Mesothelial cell of epicardium (in vitro differentiated cells): ENCODE data around the gene ACTL6B. TPM values are rescaled to one million over a fixed set of nuclear protein-coding genes. Genes with fewer than 3 reads are reported as not detected.
"Not testable (repeated sequence)": the region's sequence is repeated elsewhere in the genome, so short reads cannot be mapped to it uniquely, and the experiment has no call there.

ENCODE experiments used
- DNase-seq, 2 experiments: peaks; one replicate each; pipeline ENCODE4 v3.0.0; 2021; ENCODE audit warnings: low spot score in 2 of 2; ENCODE audit not compliant: unreplicated experiment in 2 of 2
- H3K27ac Mint-ChIP-seq: 2 replicates; pipeline ENCODE4 v1.8.0; 2021; ENCODE audit warnings: mixed read lengths
- H3K27me3 Mint-ChIP-seq: 2 replicates; pipeline ENCODE4 v1.8.0; 2021; ENCODE audit warnings: low read depth, mixed read lengths
- H3K36me3 Mint-ChIP-seq: 2 replicates; pipeline ENCODE4 v1.8.0; 2021; ENCODE audit warnings: mixed read lengths
- H3K4me1 Mint-ChIP-seq: 2 replicates; pipeline ENCODE4 v1.8.0; 2021; ENCODE audit warnings: mixed read lengths
- H3K4me3 Mint-ChIP-seq: 2 replicates; pipeline ENCODE4 v1.8.0; 2021; ENCODE audit warnings: mild to moderate bottlenecking, moderate library complexity, mixed read lengths
- H3K9me3 Mint-ChIP-seq: 2 replicates; pipeline ENCODE4 v1.8.0; 2021; ENCODE audit warnings: mixed read lengths
- total RNA-seq: library from RNA; stranded (reverse); gene quantifications from 3 replicates; pipeline ENCODE4 v1.2.1, GENCODE V29; 2021
- TF ChIP-seq, protein P1 (sequence below): fragments of 200-600 bp; sonication (generic); IDR thresholded peaks from one replicate; pipeline ENCODE4 v1.5.0; 2021; ENCODE audit warnings: antibody characterized with exemption; ENCODE audit not compliant: unreplicated experiment

The ACTL6B gene
- not detected in 3 replicates for total RNA-seq

GRCh38 chr7:100655908-100656674 lies at the start of gene ACTL6B:
Gene ACTL6B, minus strand, starts transcription at chr7:100656448. Its CDS starts 94 bp downstream, at chr7:100656354.
- no peak within 1 kb of the TSS for H3K4me3 Mint-ChIP-seq
- peaks cover 63% of the 10 kb centered on the region for H3K27me3 Mint-ChIP-seq
- DNase-seq, result peak; percentile 48 to 73
- H3K36me3 Mint-ChIP-seq, result no peaks in the 10 kb centered on the region
- no peaks in the 10 kb centered on the region for H3K4me1 Mint-ChIP-seq
- H3K9me3 Mint-ChIP-seq, result no peaks in the 10 kb centered on the region
- TF ChIP-seq, protein P1, sequence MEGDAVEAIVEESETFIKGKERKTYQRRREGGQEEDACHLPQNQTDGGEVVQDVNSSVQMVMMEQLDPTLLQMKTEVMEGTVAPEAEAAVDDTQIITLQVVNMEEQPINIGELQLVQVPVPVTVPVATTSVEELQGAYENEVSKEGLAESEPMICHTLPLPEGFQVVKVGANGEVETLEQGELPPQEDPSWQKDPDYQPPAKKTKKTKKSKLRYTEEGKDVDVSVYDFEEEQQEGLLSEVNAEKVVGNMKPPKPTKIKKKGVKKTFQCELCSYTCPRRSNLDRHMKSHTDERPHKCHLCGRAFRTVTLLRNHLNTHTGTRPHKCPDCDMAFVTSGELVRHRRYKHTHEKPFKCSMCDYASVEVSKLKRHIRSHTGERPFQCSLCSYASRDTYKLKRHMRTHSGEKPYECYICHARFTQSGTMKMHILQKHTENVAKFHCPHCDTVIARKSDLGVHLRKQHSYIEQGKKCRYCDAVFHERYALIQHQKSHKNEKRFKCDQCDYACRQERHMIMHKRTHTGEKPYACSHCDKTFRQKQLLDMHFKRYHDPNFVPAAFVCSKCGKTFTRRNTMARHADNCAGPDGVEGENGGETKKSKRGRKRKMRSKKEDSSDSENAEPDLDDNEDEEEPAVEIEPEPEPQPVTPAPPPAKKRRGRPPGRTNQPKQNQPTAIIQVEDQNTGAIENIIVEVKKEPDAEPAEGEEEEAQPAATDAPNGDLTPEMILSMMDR, result no peak
- no peak within 1 kb of the TSS for H3K27ac Mint-ChIP-seq

DNA sequence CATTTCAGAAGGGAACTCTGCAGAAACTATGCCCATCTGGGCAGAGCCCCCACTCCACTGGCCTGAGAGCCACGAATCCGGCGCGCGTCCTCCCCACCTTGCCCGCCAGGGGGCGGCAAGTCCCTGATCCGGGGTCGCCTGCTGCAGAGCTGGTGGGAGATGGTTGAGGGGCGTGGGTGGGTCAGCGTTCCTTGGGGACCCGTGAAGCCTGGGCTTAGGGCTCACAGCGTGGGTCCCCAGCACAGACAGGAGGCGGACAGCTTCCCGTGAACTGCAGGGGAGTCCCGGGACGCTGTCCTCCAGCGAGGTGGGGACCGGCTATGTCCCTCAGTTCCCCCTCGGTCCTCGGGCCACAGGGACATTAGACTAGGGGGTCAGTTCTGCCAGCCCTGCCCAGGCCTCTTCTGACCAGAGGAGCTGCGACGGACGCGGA lies 49.1 kb upstream of the ACTL6B start:
- peak; percentile 77 to 95 for DNase-seq
- TF ChIP-seq, protein P1, result peak; percentile 98
- Mint-ChIP-seq H3K4me1 (peaks cover 12% of the 10 kb centered on the region), H3K27me3 (peaks cover 7% of the 10 kb centered on the region), H3K27ac (peak overlapping the region; percentile 96), H3K4me3 (peak overlapping the region; percentile 92), H3K36me3 (no peaks in the 10 kb centered on the region), H3K9me3 (no peaks in the 10 kb centered on the region)

GRCh38 chr7:100701089-100701488 lies 44.8 kb upstream of the ACTL6B start:
- DNase-seq, H3K36me3 Mint-ChIP-seq, H3K27ac Mint-ChIP-seq, H3K9me3 Mint-ChIP-seq, H3K4me1 Mint-ChIP-seq, H3K4me3 Mint-ChIP-seq: not testable (repeated sequence)
- H3K27me3 Mint-ChIP-seq, result peaks cover 15% of the 10 kb centered on the region

DNA sequence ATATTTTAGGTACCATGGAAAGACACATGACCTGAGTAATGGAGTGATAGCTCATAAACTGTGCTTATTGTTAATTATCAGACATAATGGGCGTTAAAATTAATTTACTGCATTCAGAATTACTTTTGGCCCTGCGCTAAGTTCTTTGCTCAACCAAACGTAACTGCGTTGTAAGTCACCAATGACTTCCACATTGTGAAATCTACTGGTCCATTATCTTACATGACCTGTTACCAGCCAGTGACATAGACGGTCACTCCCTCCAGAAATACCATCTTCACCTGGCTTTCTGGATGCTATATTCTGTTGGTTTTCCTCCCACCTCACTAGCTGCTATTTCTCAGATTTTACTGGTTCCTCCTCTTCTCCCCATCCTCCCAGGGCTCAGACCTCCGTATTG lies 42.8 kb upstream of the ACTL6B start:
- Mint-ChIP-seq H3K36me3 (no peaks in the 10 kb centered on the region), H3K27ac (no peak overlapping the region), H3K27me3 (peaks cover 15% of the 10 kb centered on the region), H3K4me1 (no peaks in the 10 kb centered on the region), H3K4me3 (no peak overlapping the region), H3K9me3 (no peaks in the 10 kb centered on the region)
- TF ChIP-seq, protein P1, result no peak
- DNase-seq, result no peak

- Mint-ChIP-seq H3K9me3 (no peaks in the 10 kb centered on the region), H3K27me3 (peaks cover 12% of the 10 kb centered on the region), H3K4me1 (peaks cover 20% of the 10 kb centered on the region), H3K36me3 (no peaks in the 10 kb centered on the region), H3K27ac (no peak overlapping the region), H3K4me3 (peak overlapping the region; percentile 64)
- TF ChIP-seq, protein P1, result no peak
- no peak for DNase-seq
Measured at GRCh38 chr7:100696123-100696521, 39.9 kb upstream of the ACTL6B start.

- peak within 1 kb of the TSS; percentile 97 for H3K27ac Mint-ChIP-seq
- H3K4me1 Mint-ChIP-seq, result peaks cover 20% of the 10 kb centered on the region
- TF ChIP-seq, protein P1, result no peak
- peak within 1 kb of the TSS; percentile 96 for H3K4me3 Mint-ChIP-seq
- no peaks in the 10 kb centered on the region for H3K36me3 Mint-ChIP-seq
- peak; percentile 75 to 76 for DNase-seq
- no peaks in the 10 kb centered on the region for H3K9me3 Mint-ChIP-seq
- H3K27me3 Mint-ChIP-seq, result peaks cover 3% of the 10 kb centered on the region
Measured at GRCh38 chr7:100694098-100694745, 38.0 kb upstream of the ACTL6B start, which contains the start of gene GIGYF1. Gene GIGYF1, minus strand, starts transcription at chr7:100694250. Its CDS starts 6,012 bp downstream, at chr7:100688238.
